BJ (cell line): ENCODE data around the gene GPATCH4. TPM values are rescaled to one million over a fixed set of nuclear protein-coding genes. Genes with fewer than 3 reads are reported as not detected.

Experiments used
- CTCF ChIA-PET: fragments of 350-600 bp; formaldehyde crosslinking; extraction: SDS; loops from one replicate; lab custom pipeline; 2021; ENCODE audit warnings: antibody characterized with exemption, inconsistent platforms; lab: Yijun Ruan, JAX
- POLR2A ChIA-PET: fragments of 300-600 bp; sonication (Branson Sonifier 250); formaldehyde crosslinking; extraction: SDS; loops from one replicate; lab custom pipeline; 2021; ENCODE audit warnings: antibody characterized with exemption; lab: Charles Lee
- DNase-seq: peaks from one replicate; pipeline ENCODE4 v3.0.0-alpha.2; 2011; ENCODE audit warnings: low read depth
- H3K27me3 ChIP-seq: 2 replicates; pipeline ENCODE4 v1.6.0; 2011; ENCODE audit warnings: low read length; ENCODE audit not compliant: control insufficient read depth, insufficient read depth
- H3K36me3 ChIP-seq: 2 replicates; pipeline ENCODE4 v1.5.1; 2011; ENCODE audit warnings: low read length; ENCODE audit not compliant: control insufficient read depth, insufficient read depth
- H3K4me3 ChIP-seq: 2 replicates; pipeline ENCODE4 v1.5.1; 2011; ENCODE audit warnings: low read depth, mild to moderate bottlenecking, control low read depth, low read length
- CTCF ChIP-seq: IDR thresholded peaks from 2 replicates; pipeline ENCODE4 v1.5.1; 2011; ENCODE audit warnings: low read depth, mild to moderate bottlenecking, control low read depth, inconsistent platforms, low read length, moderate library complexity; ENCODE audit not compliant: insufficient read depth
- polyA plus RNA-seq: library from polyadenylated mRNA; depleted of rRNA; stranded (reverse); fragments of >200 nt; gene quantifications from 2 replicates; pipeline ENCODE4 v1.2.3, GENCODE V29; 2011

The GPATCH4 gene
- polyA plus RNA-seq, 1 experiment = 21.2 TPM

GRCh38 chr1:156574039-156574633 lies 27.1 kb downstream of the GPATCH4 start:
- no peak for TF ChIP-seq CTCF
- Histone ChIP-seq H3K36me3 (no peaks in the 10 kb centered on the region), H3K4me3 (no peak overlapping the region), H3K27me3 (0 out of 2 replicates have a peak, but pooled peaks cover 2% of the 10 kb centered on the region)
- DNase-seq = no peak
- POLR2A ChIA-PET = no interaction called here
- CTCF ChIA-PET = interaction anchor here (0.6 to 1.2 kb wide), 2 partner anchors 8 to 53 kb away, joined by 3 read pairs; no protein-coding TSS in a partner anchor

GRCh38 chr1:156572663-156573018 lies 28.6 kb downstream of the GPATCH4 start:
- CTCF ChIA-PET = interaction anchor here (0.9 to 2.3 kb wide), 2 partner anchors 9 to 115 kb away, joined by 3 to 6 read pairs; no protein-coding TSS in a partner anchor
- DNase-seq = no peak
- no peaks in the 10 kb centered on the region for H3K36me3 ChIP-seq
- H3K4me3 ChIP-seq = peak overlapping the region; percentile 55
- POLR2A ChIA-PET = no interaction called here
- TF ChIP-seq CTCF = no peak
- 0 out of 2 replicates have a peak, but pooled peaks cover 2% of the 10 kb centered on the region for H3K27me3 ChIP-seq

GRCh38 chr1:156571919-156572662 lies 29.2 kb downstream of the GPATCH4 start, which contains the start of gene IQGAP3:
Gene IQGAP3, minus strand, starts transcription at chr1:156572565. Its CDS starts 36 bp downstream, at chr1:156572529.
- ChIA-PET CTCF (interaction anchor here (0.9 to 2.3 kb wide), 9 partner anchors 10 to 186 kb away, joined by 3 to 6 read pairs (median 4); partner anchors contain the start of gene NAXE), POLR2A (interaction anchor here (0.5 to 0.9 kb wide), 2 partner anchors 42 to 115 kb away, joined by 3 to 10 read pairs; no protein-coding TSS in a partner anchor)
- 0 out of 2 replicates have a peak, but pooled peaks cover 2% of the 10 kb centered on the region for H3K27me3 ChIP-seq
- TF ChIP-seq CTCF = no peak
- H3K4me3 ChIP-seq = peak within 1 kb of the TSS; percentile 55
- no peaks in the 10 kb centered on the region for H3K36me3 ChIP-seq
- DNase-seq = no peak

DNA sequence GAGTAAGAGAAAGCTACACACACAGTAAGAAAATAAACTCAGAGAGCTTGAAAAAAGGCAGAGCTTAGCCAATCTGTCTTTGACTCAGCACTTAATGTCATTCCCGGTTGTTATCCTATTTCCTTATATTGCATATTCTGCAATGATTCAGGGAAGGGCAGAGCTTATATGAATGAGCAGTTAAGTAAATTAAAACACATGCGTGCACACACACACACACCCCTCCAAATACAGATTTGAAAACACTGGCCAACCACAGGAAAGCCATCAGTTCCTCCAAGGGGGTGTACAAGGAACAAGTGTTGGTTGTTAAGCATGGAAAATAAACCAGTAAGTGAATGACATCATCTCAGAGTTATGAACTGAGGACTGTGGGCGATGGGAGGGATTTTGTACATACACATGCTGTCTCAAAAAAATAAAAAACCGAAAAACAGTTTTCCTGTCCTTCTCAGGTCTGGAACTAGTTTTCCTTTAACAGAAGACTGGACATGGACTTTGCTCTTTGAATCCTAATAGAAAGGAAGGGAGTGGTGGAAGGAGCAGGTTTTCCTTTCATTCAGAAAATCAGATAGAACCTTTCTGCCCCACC lies 29.9 kb downstream of the GPATCH4 start:
- TF ChIP-seq CTCF = no peak
- ChIA-PET POLR2A (interaction anchor here (0.9 kb wide), 1 partner anchor 114 kb away, joined by 3 read pairs; no protein-coding TSS in a partner anchor), CTCF (interaction anchor here (0.6 to 2.3 kb wide), 13 partner anchors 9 to 185 kb away, joined by 3 to 6 read pairs (median 3); partner anchors contain the start of gene NAXE)
- Histone ChIP-seq H3K27me3 (0 out of 2 replicates have a peak, but pooled peaks cover 2% of the 10 kb centered on the region), H3K36me3 (no peaks in the 10 kb centered on the region; the same call in 1 of the 2 replicates), H3K4me3 (peak overlapping the region; percentile 55)
- peak; percentile 93 for DNase-seq
